Ovary (tissue), 9 donors: ENCODE data around the gene MCTP1. TPM values are rescaled to one million over a fixed set of nuclear protein-coding genes. Genes with fewer than 3 reads are reported as not detected.

ENCODE experiments used
- DNase-seq, 5 donors: peaks; one replicate each; pipeline ENCODE4 v3.0.0-alpha.2; 2019 to 2020
- H3K27ac ChIP-seq, 2 donors: fragments of 200-600 bp; one replicate each; pipeline versions ENCODE4 v1.5.1 to v1.8.0; 2019 to 2022
- H3K27me3 ChIP-seq: fragments of 200-600 bp; one replicate; pipeline ENCODE4 v1.8.0; 2022
- H3K36me3 ChIP-seq: fragments of 200-600 bp; sonication (generic); one replicate; pipeline ENCODE4 v1.5.1; 2019
- H3K4me1 ChIP-seq: one replicate; pipeline ENCODE4 v1.8.1; 2013; ENCODE audit warnings: mild to moderate bottlenecking, moderate library complexity; ENCODE audit not compliant: insufficient read depth
- H3K4me3 ChIP-seq: fragments of 200-600 bp; sonication (generic); one replicate; pipeline ENCODE4 v1.5.1; 2017
- H3K9me3 ChIP-seq, 2 donors: fragments of 200-600 bp in 1 of 2; sonication (generic) in 1 of 2; one replicate each; pipeline versions ENCODE4 v1.5.1 to v1.8.1; 2013 to 2019; ENCODE audit warnings: mild to moderate bottlenecking in 1 of 2, moderate library complexity in 1 of 2
- EP300 ChIP-seq: sonication (generic); formaldehyde crosslinking; IDR thresholded peaks from one replicate; pipeline ENCODE4 v1.6.1; 2017; ENCODE audit warnings: antibody characterized with exemption
- POLR2A ChIP-seq: fragments of 450-650 bp; IDR thresholded peaks from one replicate; pipeline ENCODE4 v1.6.1; 2017; ENCODE audit warnings: antibody characterized with exemption, mild to moderate bottlenecking, moderate library complexity
- WGBS, 3 donors: extraction: QIAGEN DNeasy Blood & Tissue Kit in 1 of 3; methylation state at CpG; one replicate each; pipeline versions ENCODE4 v1.1.5 to v1.1.7; 2013 to 2017; 5-methylcytosine and 5-hydroxymethylcytosine counted together
- intact Hi-C, 4 donors: fragments of 100-400 bp; cut with DNase I; formaldehyde crosslinking; loops; one replicate each; pipeline versions ENCODE4 v1.11.0 to v1.15.1; 2022 to 2023
- polyA plus RNA-seq, 2 donors: library from polyadenylated mRNA; stranded (reverse); fragments of 200-250 nt in 1 of 2; fragments of 350-450 nt in 1 of 2; fragmentation: Illumina TruSeq in 1 of 2; extraction: RNeasy Lipid Tissue Mini Kit (QIAGEN cat#74804) in 1 of 2; gene quantifications; one replicate each; pipeline ENCODE4 v1.2.3, GENCODE V29; 2013 to 2014
- total RNA-seq, 7 donors: library from RNA; depleted of rRNA in 2 of 7; stranded (reverse); fragments of >200 nt in 2 of 7; fragmentation: NEBNext Ultra II Directional in 3 of 7; extraction: Animal tissue kit (Norgen Biotek cat#: 25700) in 3 of 7; gene quantifications; one replicate each; pipeline versions ENCODE4 v1.1.0 to v1.2.4, GENCODE V29; 2016 to 2023
- TF ChIP-seq, protein P1 (sequence below), 3 donors: fragments of 450-650 bp in 2 of 3; fragments of 200-600 bp in 1 of 3; IDR thresholded peaks; one replicate each; pipeline versions ENCODE4 v1.5.1 to v1.8.0; 2016 to 2022; ENCODE audit warnings: antibody characterized with exemption in 3 of 3, mild to moderate bottlenecking in 1 of 3
- donor health status: DM: no; HTN: no; CAD: no; lungs with moderate emphysema.
- donor health status: DM: no; HTN: no; CAD: no.
- donor health status: Bipolar disorder and iron deficiency.
- donor health status: DM: yes; HTN: yes; CAD: no.
- donor health status: DM: no; HTN: no; CAD: no.
- donor health status: DM: yes; HTN: yes; CAD: no.

MCTP1 gene
- total and polyA plus RNA-seq, 9 donors: 1.7 to 11.4 (median 5.0) TPM

- Histone ChIP-seq H3K9me3 (no peaks in the 10 kb centered on the region), H3K4me3 (no peak overlapping the region), H3K27ac (no peak overlapping the region), H3K36me3 (no peaks in the 10 kb centered on the region), H3K4me1 (no peaks in the 10 kb centered on the region), H3K27me3 (peaks cover 3% of the 10 kb centered on the region)
- WGBS, 3 donors: 18 to 35% (median 21%) methylated on average over 1 of the region's 1 CpG
- intact Hi-C loops: no loop called here
- DNase-seq: no peak
- TF ChIP-seq POLR2A: no peak
- TF ChIP-seq EP300: no peak
- TF ChIP-seq, protein P1, sequence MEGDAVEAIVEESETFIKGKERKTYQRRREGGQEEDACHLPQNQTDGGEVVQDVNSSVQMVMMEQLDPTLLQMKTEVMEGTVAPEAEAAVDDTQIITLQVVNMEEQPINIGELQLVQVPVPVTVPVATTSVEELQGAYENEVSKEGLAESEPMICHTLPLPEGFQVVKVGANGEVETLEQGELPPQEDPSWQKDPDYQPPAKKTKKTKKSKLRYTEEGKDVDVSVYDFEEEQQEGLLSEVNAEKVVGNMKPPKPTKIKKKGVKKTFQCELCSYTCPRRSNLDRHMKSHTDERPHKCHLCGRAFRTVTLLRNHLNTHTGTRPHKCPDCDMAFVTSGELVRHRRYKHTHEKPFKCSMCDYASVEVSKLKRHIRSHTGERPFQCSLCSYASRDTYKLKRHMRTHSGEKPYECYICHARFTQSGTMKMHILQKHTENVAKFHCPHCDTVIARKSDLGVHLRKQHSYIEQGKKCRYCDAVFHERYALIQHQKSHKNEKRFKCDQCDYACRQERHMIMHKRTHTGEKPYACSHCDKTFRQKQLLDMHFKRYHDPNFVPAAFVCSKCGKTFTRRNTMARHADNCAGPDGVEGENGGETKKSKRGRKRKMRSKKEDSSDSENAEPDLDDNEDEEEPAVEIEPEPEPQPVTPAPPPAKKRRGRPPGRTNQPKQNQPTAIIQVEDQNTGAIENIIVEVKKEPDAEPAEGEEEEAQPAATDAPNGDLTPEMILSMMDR (IDR thresholded peaks at IDR 0.05): no peak
Observed at GRCh38 chr5:94672746-94673145, 612.1 kb downstream of the MCTP1 start.

DNA sequence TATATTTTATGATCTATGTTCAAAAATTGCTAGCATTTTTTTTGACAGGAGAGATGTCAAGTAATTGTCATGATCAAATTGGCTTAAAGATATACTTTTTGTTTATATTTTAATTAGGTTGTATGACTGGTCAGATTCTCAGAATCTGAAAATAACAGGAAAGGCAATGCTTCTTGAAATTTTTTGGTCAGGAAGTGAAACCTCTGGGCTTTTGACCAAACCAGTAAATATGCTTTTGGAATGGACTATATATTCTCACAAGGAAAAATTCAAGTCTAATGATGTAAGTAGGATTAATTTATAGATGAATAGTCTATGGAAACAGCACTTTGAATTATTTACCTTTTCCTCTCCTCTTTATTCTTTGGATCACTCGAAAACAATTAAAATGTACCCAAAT, 614.2 kb downstream of the MCTP1 start:
- Histone ChIP-seq H3K27ac (no peak overlapping the region), H3K4me3 (no peak overlapping the region), H3K4me1 (no peaks in the 10 kb centered on the region), H3K9me3 (no peaks in the 10 kb centered on the region), H3K36me3 (no peaks in the 10 kb centered on the region), H3K27me3 (peaks cover 3% of the 10 kb centered on the region)
- no peak for TF ChIP-seq POLR2A
- TF ChIP-seq EP300: no peak
- TF ChIP-seq, protein P1 (IDR thresholded peaks at IDR 0.05): no peak
- WGBS, 3 donors: 75 to 77% (median 76%) methylated on average over 1 of the region's 1 CpG
- intact Hi-C loops: no loop called here
- no peak for DNase-seq

GRCh38 chr5:94667937-94668336, 617.0 kb downstream of the MCTP1 start:
- H3K9me3 ChIP-seq: no peaks in the 10 kb centered on the region
- intact Hi-C loops: no loop called here
- H3K27me3 ChIP-seq: peaks cover 3% of the 10 kb centered on the region
- H3K4me3 ChIP-seq: no peak overlapping the region
- TF ChIP-seq POLR2A: no peak
- no peak for TF ChIP-seq EP300
- TF ChIP-seq, protein P1 (IDR thresholded peaks at IDR 0.05): no peak
- no peak for DNase-seq
- H3K4me1 ChIP-seq: no peaks in the 10 kb centered on the region
- WGBS, 3 donors: 81 to 99% (median 97%) methylated on average over 3 of the region's 3 CpGs
- no peak overlapping the region for H3K27ac ChIP-seq
- H3K36me3 ChIP-seq: no peaks in the 10 kb centered on the region

GRCh38 chr5:94661086-94661485, 623.8 kb downstream of the MCTP1 start:
- Histone ChIP-seq H3K4me3 (no peak overlapping the region), H3K36me3 (no peaks in the 10 kb centered on the region), H3K27ac (no peak overlapping the region), H3K9me3 (no peaks in the 10 kb centered on the region), H3K4me1 (no peaks in the 10 kb centered on the region), H3K27me3 (no peaks in the 10 kb centered on the region)
- TF ChIP-seq POLR2A (no peak), EP300 (no peak)
- TF ChIP-seq, protein P1 (IDR thresholded peaks at IDR 0.05): no peak
- no peak for DNase-seq
- intact Hi-C loops: no loop called here
- 85 to 89% (median 86%) methylated on average over 3 of the region's 3 CpGs for WGBS, 3 donors
